HepG2 (cell line): Measurements from ENCODE around the gene FHL3.

ENCODE experiments used
- EZH2 ChIP-seq: conservative IDR thresholded peaks from 2 replicates; pipeline ENCODE4 v1.6.1; 2012; ENCODE audit warnings: mild to moderate bottlenecking, low read depth, low read length, moderate library complexity
- HOXA9 ChIP-seq: sonication (generic); formaldehyde crosslinking; IDR thresholded peaks from 2 replicates; pipeline ENCODE4 v1.8.1; 2022; ENCODE audit warnings: missing genetic modification reagents, mild to moderate bottlenecking, moderate library complexity, borderline replicate concordance
- MAX ChIP-seq: IDR thresholded peaks from 2 replicates; pipeline ENCODE4 v1.6.1; 2012; ENCODE audit warnings: inconsistent platforms
- NCOA1 ChIP-seq: sonication (generic); formaldehyde crosslinking; IDR thresholded peaks from 2 replicates; pipeline ENCODE4 v1.9.0; 2021; ENCODE audit warnings: missing genetic modification reagents
- REST ChIP-seq, 2 experiments: IDR thresholded peaks; 2 replicates each; pipeline ENCODE4 v1.6.1; 2011 to 2012; ENCODE audit warnings: low read length in 2 of 2, borderline replicate concordance in 1 of 2, low read depth in 1 of 2, mild to moderate bottlenecking in 1 of 2, moderate library complexity in 1 of 2
- SIN3A ChIP-seq: IDR thresholded peaks from 2 replicates; pipeline ENCODE4 v1.6.1; 2011; ENCODE audit warnings: low read depth, mild to moderate bottlenecking, control low read depth, low read length, borderline replicate concordance
- TAF1 ChIP-seq: sonication (generic); formaldehyde crosslinking; IDR thresholded peaks from 2 replicates; pipeline ENCODE4 v1.4.0; 2020; ENCODE audit warnings: missing genetic modification reagents
- TCF7L2 ChIP-seq: IDR thresholded peaks from 2 replicates; pipeline ENCODE4 v1.6.1; 2011; ENCODE audit warnings: mild to moderate bottlenecking, low read depth, low read length, moderate library complexity
- ZNF292 ChIP-seq: sonication (generic); formaldehyde crosslinking; IDR thresholded peaks from 2 replicates; pipeline ENCODE4 v1.8.1; 2022; ENCODE audit warnings: mild to moderate bottlenecking, low read depth, missing genetic modification reagents, borderline replicate concordance
- ZNF530 ChIP-seq: sonication (generic); formaldehyde crosslinking; IDR thresholded peaks from 2 replicates; pipeline ENCODE4 v1.5.0; 2020; ENCODE audit warnings: low read depth, mild to moderate bottlenecking, missing genetic modification reagents
- TF ChIP-seq, protein P1 (sequence below): sonication (generic); formaldehyde crosslinking; IDR thresholded peaks from 2 replicates; pipeline ENCODE4 v1.9.0; 2022; ENCODE audit warnings: low read depth, missing genetic modification reagents
- TF ChIP-seq, protein P2 (sequence below): sonication (generic); formaldehyde crosslinking; IDR thresholded peaks from 2 replicates; pipeline ENCODE4 v1.5.0; 2020; ENCODE audit warnings: mild to moderate bottlenecking, missing genetic modification reagents, moderate library complexity

GRCh38 chr1:38015978-38016725, 10.8 kb upstream of the FHL3 start:
- no peak for TF ChIP-seq ZNF292
- TF ChIP-seq, protein P1, sequence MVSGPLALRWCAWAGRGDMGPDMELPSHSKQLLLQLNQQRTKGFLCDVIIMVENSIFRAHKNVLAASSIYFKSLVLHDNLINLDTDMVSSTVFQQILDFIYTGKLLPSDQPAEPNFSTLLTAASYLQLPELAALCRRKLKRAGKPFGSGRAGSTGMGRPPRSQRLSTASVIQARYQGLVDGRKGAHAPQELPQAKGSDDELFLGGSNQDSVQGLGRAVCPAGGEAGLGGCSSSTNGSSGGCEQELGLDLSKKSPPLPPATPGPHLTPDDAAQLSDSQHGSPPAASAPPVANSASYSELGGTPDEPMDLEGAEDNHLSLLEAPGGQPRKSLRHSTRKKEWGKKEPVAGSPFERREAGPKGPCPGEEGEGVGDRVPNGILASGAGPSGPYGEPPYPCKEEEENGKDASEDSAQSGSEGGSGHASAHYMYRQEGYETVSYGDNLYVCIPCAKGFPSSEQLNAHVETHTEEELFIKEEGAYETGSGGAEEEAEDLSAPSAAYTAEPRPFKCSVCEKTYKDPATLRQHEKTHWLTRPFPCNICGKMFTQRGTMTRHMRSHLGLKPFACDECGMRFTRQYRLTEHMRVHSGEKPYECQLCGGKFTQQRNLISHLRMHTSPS (CRISPR knock-in tag) = no peak
- TF ChIP-seq MAX = no peak
- TF ChIP-seq NCOA1 = no peak
- TF ChIP-seq EZH2 = no peak
- TF ChIP-seq REST (IDR thresholded peaks at IDR 0.05; ENCODE audit: borderline replicate concordance in 1 of 2, low read depth in 1 of 2, low read length in 2 of 2) = no peak
- TF ChIP-seq TAF1 (CRISPR knock-in tag) = no peak
- TF ChIP-seq TCF7L2 = no peak
- TF ChIP-seq SIN3A = no peak
- TF ChIP-seq, protein P2, sequence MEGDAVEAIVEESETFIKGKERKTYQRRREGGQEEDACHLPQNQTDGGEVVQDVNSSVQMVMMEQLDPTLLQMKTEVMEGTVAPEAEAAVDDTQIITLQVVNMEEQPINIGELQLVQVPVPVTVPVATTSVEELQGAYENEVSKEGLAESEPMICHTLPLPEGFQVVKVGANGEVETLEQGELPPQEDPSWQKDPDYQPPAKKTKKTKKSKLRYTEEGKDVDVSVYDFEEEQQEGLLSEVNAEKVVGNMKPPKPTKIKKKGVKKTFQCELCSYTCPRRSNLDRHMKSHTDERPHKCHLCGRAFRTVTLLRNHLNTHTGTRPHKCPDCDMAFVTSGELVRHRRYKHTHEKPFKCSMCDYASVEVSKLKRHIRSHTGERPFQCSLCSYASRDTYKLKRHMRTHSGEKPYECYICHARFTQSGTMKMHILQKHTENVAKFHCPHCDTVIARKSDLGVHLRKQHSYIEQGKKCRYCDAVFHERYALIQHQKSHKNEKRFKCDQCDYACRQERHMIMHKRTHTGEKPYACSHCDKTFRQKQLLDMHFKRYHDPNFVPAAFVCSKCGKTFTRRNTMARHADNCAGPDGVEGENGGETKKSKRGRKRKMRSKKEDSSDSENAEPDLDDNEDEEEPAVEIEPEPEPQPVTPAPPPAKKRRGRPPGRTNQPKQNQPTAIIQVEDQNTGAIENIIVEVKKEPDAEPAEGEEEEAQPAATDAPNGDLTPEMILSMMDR = no peak
- no peak for TF ChIP-seq HOXA9 (CRISPR knock-in tag)
- no peak for TF ChIP-seq ZNF530 (CRISPR knock-in tag)
